K562 (cell line): Measurements from ENCODE around the gene KCNJ14. TPM values are rescaled to one million over a fixed set of nuclear protein-coding genes. Genes with fewer than 3 reads are reported as not detected.

Experiments
- ARID3A ChIP-seq: IDR thresholded peaks from 2 replicates; pipeline ENCODE4 v1.6.1; 2012; ENCODE audit warnings: low read depth, low read length, improper control_type of control experiment, borderline replicate concordance
- ARNT ChIP-seq, 2 experiments: fragments of 450-650 bp; IDR thresholded peaks; 2 replicates each; pipeline ENCODE4 v1.6.1; 2016; ENCODE audit warnings: mild to moderate bottlenecking in 1 of 2
- CBFA2T3 ChIP-seq: fragments of 450-650 bp; IDR thresholded peaks from 2 replicates; pipeline ENCODE4 v1.6.1; 2017
- DEAF1 ChIP-seq: fragments of 450-650 bp; formaldehyde crosslinking; IDR thresholded peaks from 2 replicates; pipeline ENCODE4 v1.4.0; 2020; ENCODE audit warnings: mild to moderate bottlenecking, moderate library complexity
- MED1 ChIP-seq: sonication (generic); formaldehyde crosslinking; IDR thresholded peaks from 2 replicates; pipeline ENCODE4 v1.8.1; 2023; ENCODE audit warnings: missing genetic modification reagents, borderline replicate concordance
- MGA ChIP-seq: fragments of 450-650 bp; IDR thresholded peaks from 2 replicates; pipeline ENCODE4 v1.6.1; 2016; ENCODE audit warnings: mild to moderate bottlenecking, moderate library complexity
- RBM14 ChIP-seq: fragments of 200-400 bp; formaldehyde crosslinking; IDR thresholded peaks from 2 replicates; pipeline ENCODE4 v1.6.1; 2018; ENCODE audit warnings: low read depth, mild to moderate bottlenecking, low read length, moderate library complexity, borderline replicate concordance; ENCODE audit not compliant: insufficient read depth
- RCOR1 ChIP-seq, 2 experiments: IDR thresholded peaks; 2 replicates each; pipeline ENCODE4 v1.6.1; 2012; ENCODE audit warnings: low read depth in 2 of 2, low read length in 2 of 2, borderline replicate concordance in 1 of 2, improper control_type of control experiment in 1 of 2
- SRSF9 ChIP-seq: fragments of 200-400 bp; formaldehyde crosslinking; IDR thresholded peaks from 2 replicates; pipeline ENCODE4 v1.6.1; 2017; ENCODE audit warnings: low read depth, low read length, borderline replicate concordance
- polyA plus RNA-seq, 8 experiments: library from polyadenylated mRNA; depleted of rRNA in 4 of 8; stranded (reverse) in 5 of 8; unstranded in 3 of 8; fragments of >200 nt; fragmentation: Nextera tagmentation in 2 of 8; fragmentation: Illumina TruSeq in 1 of 8; extraction: Ambion mirVana in 2 of 8; extraction: Trizol in 1 of 8; gene quantifications; 2 replicates each; pipeline versions ENCODE4 v1.2.1 to v1.2.3, GENCODE V29; 2011 to 2014; ENCODE audit warnings: inconsistent platforms in 1 of 8, missing spikeins in 1 of 8
- total RNA-seq, 7 experiments: library from RNA; depleted of rRNA in 6 of 7; stranded (reverse); fragments of >200 nt in 6 of 7; fragmentation: Illumina TruSeq in 2 of 7; extraction: Trizol in 2 of 7; gene quantifications; 2 replicates each; pipeline versions ENCODE4 v1.2.1 to v1.2.3, GENCODE V29; 2011 to 2021; ENCODE audit warnings: low replicate concordance in 1 of 7

Gene KCNJ14
- total and polyA plus RNA-seq, 9 of the 15 experiments (the other 6 are each of a cell fraction or from before 2014, with no cell fraction given): 0.15 to 1.6 (median 0.49) TPM

GRCh38 chr19:48506138-48506733 is 50.9 kb downstream of the KCNJ14 start (continued):
- TF ChIP-seq DEAF1: peak; percentile 87
- TF ChIP-seq ARNT (IDR thresholded peaks at IDR 0.05): 0 out of 4 replicates have a peak, but pooled peaks of 1 of the 2 experiments have one; percentile 69
- TF ChIP-seq MGA: no peak
- no peak for TF ChIP-seq CBFA2T3
- no peak for TF ChIP-seq MED1 (CRISPR knock-in tag)
- TF ChIP-seq ARID3A: 0 out of 2 replicates have a peak, but pooled peaks have one; percentile 21
- TF ChIP-seq RBM14: no peak
- no peak for TF ChIP-seq SRSF9
- TF ChIP-seq RCOR1 (IDR thresholded peaks at IDR 0.05; ENCODE audit: borderline replicate concordance in 1 of 2, low read depth in 2 of 2, low read length in 2 of 2): peak in 1 of 2 experiments; percentile 52; a peak in 2 of 4 replicates
